HG02973 (cell line): Measurements from ENCODE around the gene PRKN.

Experiments used
- ATAC-seq: cut with Tn5 transposase; IDR thresholded peaks from one replicate; pipeline ENCODE4 v1.9.1; 2021; ENCODE audit warnings: moderate library complexity; ENCODE audit not compliant: unreplicated experiment

PRKN gene

DNA sequence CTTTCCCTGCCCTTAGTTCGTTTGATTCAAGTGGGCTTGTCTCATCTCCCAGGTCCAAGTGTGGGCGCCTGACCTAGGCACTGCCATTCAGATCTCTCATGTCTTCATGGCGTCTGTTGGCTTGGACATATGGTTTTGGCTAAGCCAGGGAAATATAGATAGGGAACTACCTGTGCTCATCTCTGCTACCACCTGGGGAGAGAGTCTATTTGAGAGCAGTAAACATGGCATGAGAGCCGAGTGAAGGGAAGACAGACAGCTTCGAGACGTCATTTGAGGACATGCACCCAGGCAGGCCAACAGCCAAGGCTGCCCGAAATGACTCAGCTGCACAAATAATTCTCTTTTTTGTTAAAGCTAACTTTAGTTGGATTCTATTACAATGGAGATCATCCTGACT, 1083.0 kb downstream of the PRKN start:
- no peak for ATAC-seq

DNA sequence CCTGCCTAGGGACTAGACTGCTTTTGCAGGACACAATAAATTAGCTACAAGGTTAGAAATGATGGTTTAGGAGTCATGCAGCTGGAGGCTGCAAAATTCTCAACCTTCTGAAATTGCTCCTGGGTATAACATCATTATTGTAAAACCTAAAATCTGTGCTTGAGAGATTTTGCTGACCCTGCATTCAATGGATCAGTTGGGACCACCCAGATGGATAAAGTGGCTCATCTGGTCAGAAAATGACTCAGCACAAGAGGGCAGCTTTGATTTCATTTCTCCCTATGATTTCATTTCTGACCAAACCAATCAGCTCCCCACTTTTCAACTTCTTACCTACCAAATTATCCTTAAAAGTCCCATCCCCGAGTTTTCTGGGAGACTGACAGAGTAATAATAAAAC, 1086.4 kb downstream of the PRKN start:
- no peak for ATAC-seq

DNA sequence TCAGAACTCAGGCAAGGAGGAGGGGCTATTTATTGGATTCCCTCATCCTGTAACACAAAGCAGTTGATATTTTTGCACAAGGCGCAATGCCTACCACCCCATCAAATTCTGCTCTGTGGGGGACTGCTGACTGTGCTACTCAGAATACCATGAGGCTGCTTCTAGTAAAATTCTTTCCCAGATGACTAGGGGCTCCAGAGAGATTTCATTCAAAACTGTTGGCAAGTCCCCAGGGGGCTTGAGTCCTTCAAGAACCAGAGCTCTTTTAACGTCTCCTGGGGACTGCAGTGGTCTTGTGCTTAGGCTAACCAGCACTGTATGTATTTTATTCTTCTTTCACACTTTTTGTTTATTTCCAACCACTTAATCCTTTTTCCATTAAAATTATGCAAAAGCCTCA, 1087.8 kb downstream of the PRKN start:
- no peak for ATAC-seq

DNA sequence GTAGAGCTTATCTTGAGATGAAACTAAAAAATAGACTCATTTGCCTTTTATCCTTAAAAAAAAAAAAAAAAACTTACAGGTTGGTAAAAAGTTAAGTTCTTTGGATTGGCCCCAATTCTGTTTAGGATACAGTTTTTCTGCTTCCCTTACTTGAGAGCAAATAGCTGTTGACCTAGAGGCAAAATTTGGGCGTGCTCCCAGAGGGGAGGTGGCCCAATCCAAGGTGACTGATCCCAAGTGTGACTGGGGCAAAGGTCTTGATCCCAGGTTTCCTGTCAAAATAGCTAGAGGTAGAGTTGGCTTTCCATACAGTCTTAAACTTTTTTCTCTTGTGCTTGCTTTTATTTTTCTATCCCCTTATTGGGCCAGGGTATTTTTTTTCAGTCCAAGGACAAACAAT, 1089.9 kb downstream of the PRKN start:
- no peak for ATAC-seq

GRCh38 chr6:161636882-161637430, 1090.6 kb downstream of the PRKN start:
- no peak for ATAC-seq

- ATAC-seq = no peak
Measured at GRCh38 chr6:161635975-161636374, 1091.6 kb downstream of the PRKN start.

- no peak for ATAC-seq
Measured at GRCh38 chr6:161634916-161635315, 1092.7 kb downstream of the PRKN start.

DNA sequence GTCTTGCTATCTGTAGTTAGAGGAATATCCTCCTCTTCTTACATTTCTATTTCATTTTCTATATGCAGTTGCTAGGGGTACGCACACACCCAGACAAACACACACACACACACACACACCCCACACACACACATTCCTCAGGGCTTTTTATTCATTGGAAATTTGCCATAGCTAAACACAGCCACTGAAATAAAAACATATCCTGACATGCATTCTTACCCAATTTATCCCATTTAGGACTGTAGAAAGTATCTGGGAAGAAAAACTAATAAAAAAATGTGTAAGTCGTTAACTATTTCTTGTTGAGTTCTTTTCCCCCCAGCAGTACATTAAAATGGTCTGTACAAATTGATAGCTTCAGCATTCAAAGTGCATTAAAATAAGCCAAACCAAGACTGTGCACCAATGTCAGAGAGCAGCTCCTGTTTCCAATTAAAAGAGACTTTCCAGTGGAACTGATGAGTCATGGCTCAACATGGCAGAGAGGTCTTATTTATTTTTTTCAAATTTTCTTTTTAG, 1095.8 kb downstream of the PRKN start:
- no peak for ATAC-seq

- ATAC-seq = no peak
Measured at GRCh38 chr6:161630674-161631073, 1096.9 kb downstream of the PRKN start.

DNA sequence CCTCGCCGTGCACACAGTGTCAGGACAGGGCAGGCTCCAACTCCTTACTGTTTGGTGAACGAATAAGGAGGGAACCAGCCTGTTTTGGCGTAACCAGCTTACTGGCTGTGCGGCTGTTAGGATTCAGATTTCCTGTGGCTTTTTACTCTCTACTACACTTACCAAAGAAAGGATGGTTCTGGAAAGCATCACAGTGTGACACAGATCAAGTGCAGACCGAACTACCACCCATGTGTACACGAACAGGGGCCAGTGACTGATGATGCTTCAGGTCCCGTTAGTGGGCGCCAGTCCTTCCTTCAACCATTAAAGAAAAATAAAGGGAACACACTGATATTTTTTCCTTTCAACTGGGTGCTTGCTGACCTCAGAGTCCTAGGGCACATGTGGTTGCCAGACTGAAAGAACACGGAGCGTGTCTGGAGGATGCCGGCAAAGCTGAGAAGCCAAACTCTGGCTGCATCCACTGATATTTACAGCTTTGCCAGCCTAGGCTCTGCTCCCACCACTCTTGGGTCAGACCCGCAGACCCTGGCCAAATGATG, 1101.4 kb downstream of the PRKN start:
- no peak for ATAC-seq

- no peak for ATAC-seq
Measured at GRCh38 chr6:161624111-161624510, 1103.5 kb downstream of the PRKN start.

- no peak for ATAC-seq
Measured at GRCh38 chr6:161622779-161623178, 1104.8 kb downstream of the PRKN start.

DNA sequence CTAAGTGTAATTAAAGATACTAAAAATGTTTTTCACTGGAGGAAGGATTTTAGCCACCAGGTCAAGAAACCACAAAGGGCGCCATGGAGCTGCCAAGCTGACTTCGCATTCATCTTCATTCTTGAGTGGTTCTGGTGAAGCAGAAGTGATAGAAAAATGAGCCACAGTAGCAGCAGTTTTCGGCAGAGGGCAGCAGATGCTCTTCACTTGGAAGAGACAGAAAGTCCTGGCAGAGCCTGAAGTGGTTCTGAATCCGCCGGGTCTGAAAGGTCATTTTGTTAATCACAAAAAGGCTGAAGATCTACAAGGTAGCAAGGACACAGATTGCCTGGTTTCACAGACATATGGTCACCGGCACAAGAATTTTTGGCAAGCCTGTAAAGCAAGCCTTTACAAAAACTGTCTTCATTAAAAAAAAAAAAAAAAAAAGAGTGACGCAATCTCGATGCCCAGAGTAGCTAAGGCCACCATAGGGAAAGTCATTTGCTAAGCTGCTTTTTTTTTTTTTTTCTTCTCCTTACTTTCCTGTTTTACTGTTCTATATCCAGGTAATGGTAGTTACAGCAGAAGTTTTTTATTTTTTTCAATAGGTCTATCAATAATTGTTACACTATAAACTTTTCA, 1108.6 kb downstream of the PRKN start:
- no peak for ATAC-seq

DNA sequence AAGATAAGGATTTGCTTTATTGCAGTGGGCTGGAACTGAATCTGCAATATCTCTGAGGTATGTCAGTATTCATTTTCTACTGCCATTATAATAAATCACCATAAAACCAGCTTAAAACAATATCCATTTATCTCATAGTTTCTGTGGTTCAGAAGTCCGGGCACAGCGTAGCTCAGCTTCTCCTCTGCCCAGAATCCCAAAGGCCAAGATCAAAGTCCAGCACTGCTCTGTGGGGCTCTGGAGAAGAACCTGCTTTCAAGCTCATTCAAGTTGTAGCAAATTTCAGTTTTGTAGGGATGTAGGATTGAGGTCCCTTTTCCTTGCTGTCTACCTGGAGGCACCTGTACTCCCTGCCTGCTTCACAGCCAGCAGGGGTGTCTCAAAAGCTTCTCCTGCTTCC, 1113.9 kb downstream of the PRKN start:
- ATAC-seq = no peak

GRCh38 chr6:161608771-161609170, 1118.8 kb downstream of the PRKN start:
- no peak for ATAC-seq

DNA sequence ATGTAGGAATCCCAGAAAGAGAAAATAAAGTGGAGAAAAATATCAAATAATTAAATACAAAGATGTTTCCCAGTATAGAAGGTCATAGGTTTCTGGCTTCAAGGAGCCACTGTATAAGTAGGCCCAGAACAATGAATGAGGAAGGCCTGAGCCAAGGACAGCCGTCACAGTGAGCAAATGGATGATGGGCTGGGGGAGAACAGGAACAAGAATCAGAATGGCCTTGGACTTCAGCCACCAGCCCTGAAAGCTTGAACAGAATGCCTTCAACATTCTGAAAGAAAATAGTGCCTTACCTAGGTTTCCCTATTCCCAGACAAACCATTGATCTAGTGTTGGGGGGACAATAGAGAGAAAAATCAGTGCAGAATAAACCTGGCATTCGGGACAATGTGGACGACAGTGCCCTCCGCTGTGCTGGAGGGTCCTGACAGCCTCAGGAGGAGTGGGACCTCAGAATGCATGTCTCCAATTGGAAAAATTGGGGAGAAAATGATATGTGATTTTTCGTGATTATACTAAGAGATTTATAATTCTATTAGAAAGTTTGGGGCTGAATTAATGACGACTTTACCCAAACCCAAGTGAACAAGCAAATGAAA, 1119.8 kb downstream of the PRKN start:
- no peak for ATAC-seq

DNA sequence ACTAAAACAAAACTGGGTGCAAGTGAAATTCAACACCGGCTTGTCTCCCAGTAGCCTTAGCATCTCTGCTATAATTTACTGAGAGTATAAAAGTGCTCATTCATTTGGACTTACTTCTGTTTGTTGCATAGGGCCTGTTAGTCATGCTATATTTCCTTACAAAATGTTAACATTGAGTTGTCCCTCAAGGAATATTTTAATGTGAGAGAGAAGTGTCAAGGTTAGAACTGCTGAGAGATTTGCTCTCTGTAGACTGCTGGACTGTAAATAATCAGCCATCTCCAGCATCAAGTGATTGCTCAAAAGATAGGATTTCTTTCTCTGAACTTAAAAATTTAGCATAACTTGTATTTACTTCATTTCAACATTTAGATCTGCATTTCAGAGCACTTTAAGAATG, 1125.2 kb downstream of the PRKN start:
- ATAC-seq = no peak

DNA sequence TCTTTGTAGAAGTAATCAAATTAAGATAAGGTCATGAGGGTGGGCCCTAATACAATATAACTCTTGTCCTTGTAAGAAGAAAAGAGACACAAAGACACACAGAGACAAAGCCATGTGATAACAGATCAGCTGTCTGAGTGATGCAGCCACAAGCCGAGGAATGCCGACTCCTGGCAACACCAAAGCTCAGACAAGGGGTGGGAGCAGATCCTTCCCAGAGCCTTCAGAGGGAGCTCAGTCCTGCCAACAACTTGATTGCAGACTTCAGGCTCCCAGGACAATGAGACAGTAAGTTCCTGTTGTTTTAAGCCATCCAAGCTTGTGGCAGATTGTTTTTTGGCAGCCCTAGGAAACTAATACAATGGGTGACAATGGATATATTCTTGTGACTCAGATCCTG, 1128.7 kb downstream of the PRKN start:
- no peak for ATAC-seq

DNA sequence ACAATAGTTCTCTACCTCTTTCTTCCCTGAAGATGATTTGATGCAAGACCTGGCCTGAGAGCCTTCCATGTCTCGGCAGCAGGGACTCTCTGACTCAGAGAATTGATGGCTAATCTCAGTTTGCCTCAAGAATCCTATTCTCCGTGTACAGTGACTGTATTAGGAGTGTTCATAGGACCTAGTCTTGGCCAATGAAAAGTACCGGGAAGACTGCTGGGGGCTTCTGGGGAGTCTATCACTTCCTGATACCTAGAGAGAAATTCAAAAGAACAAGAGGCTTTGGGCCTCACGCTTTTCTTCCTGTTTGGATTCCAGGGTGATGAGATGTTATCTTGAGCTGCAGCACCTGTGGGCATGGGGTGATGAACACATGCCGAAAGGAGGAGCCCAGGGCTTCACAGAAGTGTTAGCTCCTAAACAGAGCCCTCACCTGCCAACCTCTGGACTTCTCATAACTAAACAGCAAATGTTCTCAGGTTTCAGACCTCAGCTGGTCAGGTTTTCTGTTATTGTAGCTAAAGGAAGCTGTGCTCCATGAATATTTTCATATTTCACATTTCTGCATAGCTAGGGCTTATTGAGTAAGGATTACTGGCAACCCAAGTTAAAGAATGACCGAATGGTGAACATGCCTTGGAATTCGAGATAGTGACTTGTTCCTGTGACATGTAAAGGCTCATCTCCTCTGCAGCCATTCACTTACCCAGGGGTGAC, 1130.6 kb downstream of the PRKN start:
- ATAC-seq = no peak

- no peak for ATAC-seq
Measured at GRCh38 chr6:161594412-161594811, 1133.2 kb downstream of the PRKN start.

DNA sequence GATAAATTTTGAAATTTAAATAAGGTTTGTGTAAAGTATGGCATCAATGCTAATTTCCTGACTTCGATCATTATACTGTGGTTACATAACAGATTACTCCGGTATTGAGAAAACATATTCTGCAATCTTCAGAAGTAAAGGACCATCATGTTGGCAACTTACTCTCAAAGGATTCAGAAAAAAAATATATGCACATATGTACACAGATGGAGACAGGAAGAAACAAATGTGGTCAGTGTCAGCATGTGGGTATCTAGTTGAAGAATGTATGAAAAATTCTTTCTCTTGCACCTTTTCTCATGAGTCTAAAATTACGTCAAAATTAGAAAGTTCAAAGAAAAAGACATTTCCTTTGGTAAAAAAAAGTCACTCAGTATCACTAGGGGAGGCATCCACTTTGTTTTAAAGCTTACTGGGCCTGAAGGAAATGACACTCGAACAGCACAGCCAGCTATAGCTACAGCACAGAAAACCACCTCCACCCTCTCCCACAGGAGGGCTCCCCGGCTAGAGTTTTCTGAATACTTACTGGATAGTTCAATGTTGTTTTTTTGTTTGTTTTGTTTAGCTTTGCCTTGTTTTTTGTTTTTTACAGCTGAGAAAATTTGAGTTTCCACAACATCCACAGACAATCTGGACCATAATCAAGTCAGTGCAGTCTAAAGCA, 1136.5 kb downstream of the PRKN start:
- ATAC-seq = no peak
